Measurements from ENCODE around the gene PPFIBP1. TPM values are rescaled to one million over a fixed set of nuclear protein-coding genes. Genes with fewer than 3 reads are reported as not detected.

PPFIBP1 gene
- total and polyA plus RNA-seq, 9 of the 15 experiments (the other 6 are each of a cell fraction or from before 2014, with no cell fraction given): 0.46 to 3.5 (median 1.8) TPM

DNA sequence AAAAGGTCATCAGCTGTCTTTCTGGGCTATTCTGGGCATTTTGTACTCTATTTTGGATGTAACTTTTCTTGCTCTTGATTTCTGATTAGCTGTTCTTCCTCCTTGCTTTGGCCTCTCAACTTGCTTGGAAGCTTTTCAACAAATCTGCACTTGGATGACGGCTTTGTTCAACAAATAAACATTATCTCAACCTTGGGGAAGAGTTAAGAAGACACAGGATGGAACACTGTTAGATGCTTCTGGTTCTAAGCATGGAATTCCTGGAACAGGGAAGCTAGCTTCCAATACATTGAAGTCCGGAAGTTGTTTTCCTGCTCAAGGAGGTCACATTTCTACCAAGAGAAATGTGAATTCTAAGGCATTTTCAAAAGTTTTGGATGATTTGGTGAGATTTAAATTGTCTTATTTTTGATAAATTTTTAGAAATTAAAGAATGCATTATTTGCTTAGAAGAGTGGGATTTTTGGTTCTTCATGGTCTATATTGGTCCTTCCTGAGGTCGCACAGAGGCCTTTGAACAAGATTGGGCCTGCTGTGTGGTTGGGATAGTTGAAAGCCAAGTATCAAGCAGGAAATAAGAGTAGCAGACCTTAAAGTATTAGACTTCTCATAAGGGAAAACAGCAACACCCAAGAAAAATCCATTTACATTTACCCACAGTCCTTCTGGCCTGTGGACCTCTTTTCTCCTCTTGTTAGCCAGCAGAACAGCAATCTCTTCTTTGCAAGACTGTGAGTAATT is 59.2 kb downstream of the PPFIBP1 start:
- H3K9me1 ChIP-seq (ENCODE audit: control insufficient read depth, insufficient read depth, low read length): no peaks in the 10 kb centered on the region
- WGBS (ENCODE audit: insufficient coverage, low coverage, missing lambda C conversion rate): 3% methylated on average over 3 of the region's 3 CpGs
- no TSS peak for BruUV-seq (replicated peaks)
- H3K27ac ChIP-seq (ENCODE audit: extremely low read depth, low read depth, low read length): no peak overlapping the region
- no peak overlapping the region for H3K4me2 ChIP-seq (ENCODE audit: insufficient read depth, low read length)
- DNase-seq (ENCODE audit: extremely low read depth in 1 of 4, low spot score in 3 of 4) (no peak), ATAC-seq (no peak), FAIRE-seq (no peak)
- ChIA-PET POLR2A (no interaction called here), CTCF (ENCODE audit: low intra/inter-chr PET ratio) (no interaction called here)
- no peaks in the 10 kb centered on the region for H3K36me3 ChIP-seq (ENCODE audit: control insufficient read depth, insufficient read depth, low read length)
- no peak for TF ChIP-seq XRCC4 (IDR thresholded peaks at IDR 0.05; ENCODE audit: extremely low read depth, insufficient read depth, insufficient read length)
- no peak for TF ChIP-seq CGGBP1 (CRISPR knock-in tag; IDR thresholded peaks at IDR 0.05)
- TF ChIP-seq SMARCC2 (IDR thresholded peaks at IDR 0.05; ENCODE audit: low read depth): no peak
- no peak for TF ChIP-seq ZNF830 (CRISPR knock-in tag; IDR thresholded peaks at IDR 0.05)
- no peak for TF ChIP-seq ZNF12 (CRISPR knock-in tag; IDR thresholded peaks at IDR 0.05)
- TF ChIP-seq ETV5 (CRISPR knock-in tag; IDR thresholded peaks at IDR 0.05; ENCODE audit: low read depth): no peak
- H3K79me2 ChIP-seq (ENCODE audit: control insufficient read depth, insufficient read depth, low read length): no peaks in the 10 kb centered on the region
- H3K4me1 ChIP-seq (replicated peaks in 1 of 2; ENCODE audit: control insufficient read depth in 2 of 2, insufficient read depth in 2 of 2, low read length in 2 of 2): no peaks in the 10 kb centered on the region; a peak in 1 of 5 replicates
- no peaks in the 10 kb centered on the region for H3K9me3 ChIP-seq (replicated peaks; ENCODE audit: control insufficient read depth, insufficient read depth, low read depth, low read length)
- no peaks in the 10 kb centered on the region for H4K20me1 ChIP-seq (replicated peaks; ENCODE audit: control insufficient read depth, insufficient read depth, low read length)
- H2AFZ ChIP-seq (ENCODE audit: low read depth, low read length): no peak overlapping the region
- H3K27me3 ChIP-seq (ENCODE audit: control insufficient read depth in 2 of 2, insufficient read depth in 2 of 2, low read length in 2 of 2): peaks cover 3 to 8% of the 10 kb centered on the region in 2 experiments; a peak in 3 of 5 replicates
- no peak overlapping the region for H3K4me3 ChIP-seq
- in situ Hi-C loops (cut with MboI): no loop called here
- H3K9ac ChIP-seq (ENCODE audit: insufficient read depth in 1 of 2, low read depth in 2 of 2, low read length in 2 of 2): no peak overlapping the region
- intact Hi-C loops (cut with micrococcal nuclease): no loop called here

All from K562 (cell line).